Bone marrow (tissue), 2 donors: Measurements from ENCODE around the gene SLC9A4.

Experiments used
- DNase-seq, 2 donors: peaks; one replicate each; lab custom pipeline; 2025; lab: John Stamatoyannopoulos, UW

Gene SLC9A4, protein sequence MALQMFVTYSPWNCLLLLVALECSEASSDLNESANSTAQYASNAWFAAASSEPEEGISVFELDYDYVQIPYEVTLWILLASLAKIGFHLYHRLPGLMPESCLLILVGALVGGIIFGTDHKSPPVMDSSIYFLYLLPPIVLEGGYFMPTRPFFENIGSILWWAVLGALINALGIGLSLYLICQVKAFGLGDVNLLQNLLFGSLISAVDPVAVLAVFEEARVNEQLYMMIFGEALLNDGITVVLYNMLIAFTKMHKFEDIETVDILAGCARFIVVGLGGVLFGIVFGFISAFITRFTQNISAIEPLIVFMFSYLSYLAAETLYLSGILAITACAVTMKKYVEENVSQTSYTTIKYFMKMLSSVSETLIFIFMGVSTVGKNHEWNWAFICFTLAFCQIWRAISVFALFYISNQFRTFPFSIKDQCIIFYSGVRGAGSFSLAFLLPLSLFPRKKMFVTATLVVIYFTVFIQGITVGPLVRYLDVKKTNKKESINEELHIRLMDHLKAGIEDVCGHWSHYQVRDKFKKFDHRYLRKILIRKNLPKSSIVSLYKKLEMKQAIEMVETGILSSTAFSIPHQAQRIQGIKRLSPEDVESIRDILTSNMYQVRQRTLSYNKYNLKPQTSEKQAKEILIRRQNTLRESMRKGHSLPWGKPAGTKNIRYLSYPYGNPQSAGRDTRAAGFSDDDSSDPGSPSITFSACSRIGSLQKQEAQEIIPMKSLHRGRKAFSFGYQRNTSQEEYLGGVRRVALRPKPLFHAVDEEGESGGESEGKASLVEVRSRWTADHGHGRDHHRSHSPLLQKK

DNA sequence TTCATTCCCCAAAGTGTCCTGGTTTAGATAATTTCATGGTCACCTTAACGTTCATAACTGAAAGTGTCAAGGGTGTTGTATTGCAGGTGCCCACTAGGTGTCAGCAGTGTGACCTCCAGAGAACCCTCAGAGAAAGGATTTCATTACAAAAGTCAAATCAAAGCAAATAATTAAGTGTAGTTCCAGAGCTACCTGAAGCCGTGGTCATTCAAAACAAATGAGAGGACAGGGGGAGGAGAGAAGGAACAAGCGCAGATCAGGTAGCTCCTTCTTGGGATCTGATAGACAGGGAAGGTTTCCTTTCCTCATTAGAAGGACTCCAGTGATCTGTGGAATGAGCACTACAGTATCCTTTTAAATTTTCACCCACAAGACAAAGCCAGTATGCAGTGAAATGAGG, at the start of gene SLC9A4:
SLC9A4 (plus strand) TSS at position 207 of the 400 bp plus-strand sequence. CDS start 534 bp downstream, outside the sequence.
- no peak for DNase-seq

- DNase-seq: no peak
These were observed 49.7 kb upstream of the SLC9A4 start for GRCh38 chr2:102423368-102423767.

GRCh38 chr2:102424754-102425153, 48.3 kb upstream of the SLC9A4 start:
- DNase-seq: no peak

GRCh38 chr2:102425441-102426132, 47.4 kb upstream of the SLC9A4 start:
- no peak for DNase-seq

DNA sequence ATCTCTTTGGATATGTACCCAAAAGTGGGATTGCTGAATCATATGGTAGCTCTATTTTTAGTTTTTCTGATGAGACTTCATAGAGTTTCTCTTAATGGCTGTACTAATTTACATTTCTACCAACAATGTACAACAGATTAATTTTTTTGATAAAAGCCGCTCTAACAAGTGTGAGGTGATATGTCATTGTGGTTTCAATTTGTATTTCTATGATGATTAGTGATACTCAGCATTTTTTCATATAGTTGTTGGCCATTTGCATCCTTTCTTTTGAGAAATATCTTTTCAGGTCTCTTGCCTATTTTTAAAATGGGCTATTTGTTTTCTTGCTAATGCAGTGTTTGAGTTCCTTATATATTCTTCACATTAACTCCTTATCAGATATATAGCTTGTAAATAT, 45.8 kb upstream of the SLC9A4 start:
- DNase-seq: no peak

GRCh38 chr2:102428573-102428972, 44.5 kb upstream of the SLC9A4 start:
- DNase-seq: no peak

DNA sequence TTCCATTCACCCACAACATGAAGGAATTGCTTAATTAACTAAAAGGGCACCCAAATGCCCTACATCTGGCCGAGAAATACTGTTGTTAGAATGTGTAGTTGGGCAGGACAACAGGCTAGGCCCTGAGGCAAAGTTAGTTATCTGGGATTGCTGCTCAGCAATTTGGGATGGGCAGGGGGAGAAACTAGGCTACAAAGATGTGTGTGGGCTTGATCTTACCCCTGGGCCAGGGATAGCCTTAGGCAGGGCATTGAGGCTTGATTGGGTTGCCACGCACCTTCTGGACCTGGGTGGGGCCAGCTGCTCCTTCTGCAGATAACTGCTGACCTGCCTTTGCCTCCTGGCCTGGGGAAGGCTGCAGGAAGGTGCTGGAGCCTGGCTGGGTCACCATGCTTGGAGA, 40.6 kb upstream of the SLC9A4 start:
- DNase-seq: no peak

GRCh38 chr2:102433973-102434654, 38.9 kb upstream of the SLC9A4 start:
- DNase-seq: no peak

- DNase-seq: no peak
These were observed 38.2 kb upstream of the SLC9A4 start for GRCh38 chr2:102434655-102435381.

DNA sequence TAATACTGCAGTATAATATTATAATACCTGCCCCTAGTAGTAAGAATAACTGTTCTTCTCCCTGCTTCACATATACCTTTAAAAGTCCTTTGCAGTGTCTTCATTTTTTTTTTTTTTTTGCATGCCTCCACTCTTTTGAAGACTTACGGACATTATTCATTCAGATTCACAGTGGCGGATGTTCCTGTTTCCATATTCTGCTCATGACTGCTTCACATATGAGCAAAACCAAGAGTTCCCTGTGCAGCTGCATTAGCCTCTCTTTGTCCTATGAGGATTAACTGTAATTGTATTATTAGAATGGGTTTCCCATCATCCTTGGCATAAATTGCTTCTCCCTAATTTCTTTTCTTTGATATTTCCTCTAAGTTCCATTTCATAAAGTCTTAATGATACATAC, 37.3 kb upstream of the SLC9A4 start:
- DNase-seq: no peak

DNA sequence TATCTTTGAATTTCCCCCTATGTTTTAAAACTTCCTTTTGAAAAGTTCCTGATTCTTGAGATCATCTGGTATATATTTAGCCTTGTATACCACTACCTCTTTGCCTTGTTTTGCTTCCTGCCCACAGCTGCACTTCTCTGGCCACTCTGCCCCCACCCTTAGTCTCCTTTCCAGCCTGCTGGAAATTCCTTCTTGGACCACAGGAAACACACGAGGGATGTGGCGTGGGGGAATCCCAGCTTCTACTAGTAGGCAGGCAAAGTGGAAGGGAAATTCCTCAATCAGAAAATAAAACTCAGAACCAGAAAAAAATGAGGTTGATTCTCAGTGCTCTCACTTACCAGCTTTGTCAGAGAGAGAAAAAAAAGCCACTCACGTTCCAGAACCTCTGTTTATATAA, 36.7 kb upstream of the SLC9A4 start:
- no peak for DNase-seq

DNA sequence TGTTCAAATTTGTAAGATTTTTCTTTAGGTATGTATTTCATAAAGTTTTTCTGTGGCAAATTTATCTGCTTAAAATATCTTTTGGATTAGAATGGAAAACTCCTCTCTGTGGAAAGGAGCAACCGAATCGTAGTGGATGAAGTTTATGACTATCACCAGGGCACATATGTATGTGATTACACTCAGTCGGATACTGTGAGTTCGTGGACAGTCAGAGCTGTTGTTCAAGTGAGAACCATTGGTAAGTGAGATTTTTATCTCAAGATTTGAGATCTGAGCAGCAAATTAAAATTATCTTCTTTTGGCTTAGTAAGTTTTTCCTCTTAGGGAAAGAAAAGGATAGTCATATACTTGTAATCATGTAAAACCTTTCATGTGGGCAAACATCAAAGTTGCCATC, 35.9 kb upstream of the SLC9A4 start:
- no peak for DNase-seq

DNA sequence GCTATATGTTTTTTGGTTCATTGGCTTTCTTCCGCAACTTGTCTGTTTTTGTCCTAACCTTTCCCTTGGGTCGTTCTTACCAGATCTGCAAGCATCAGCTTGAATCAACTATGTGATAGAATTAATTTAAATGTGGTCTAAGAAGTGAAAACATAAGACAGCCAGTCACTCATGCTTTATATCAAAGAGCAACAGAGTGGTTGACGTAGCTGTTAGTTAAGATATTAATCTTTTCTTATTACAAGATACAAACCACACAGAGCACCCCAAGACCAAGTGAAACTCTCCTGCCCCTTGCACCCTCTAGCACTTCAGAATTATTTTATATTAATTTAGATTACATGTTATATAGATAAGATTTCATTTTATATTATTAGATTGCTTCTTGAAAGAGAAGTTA, 34.9 kb upstream of the SLC9A4 start:
- no peak for DNase-seq

- DNase-seq: no peak
These were observed 34.4 kb upstream of the SLC9A4 start for GRCh38 chr2:102438578-102438977.

DNA sequence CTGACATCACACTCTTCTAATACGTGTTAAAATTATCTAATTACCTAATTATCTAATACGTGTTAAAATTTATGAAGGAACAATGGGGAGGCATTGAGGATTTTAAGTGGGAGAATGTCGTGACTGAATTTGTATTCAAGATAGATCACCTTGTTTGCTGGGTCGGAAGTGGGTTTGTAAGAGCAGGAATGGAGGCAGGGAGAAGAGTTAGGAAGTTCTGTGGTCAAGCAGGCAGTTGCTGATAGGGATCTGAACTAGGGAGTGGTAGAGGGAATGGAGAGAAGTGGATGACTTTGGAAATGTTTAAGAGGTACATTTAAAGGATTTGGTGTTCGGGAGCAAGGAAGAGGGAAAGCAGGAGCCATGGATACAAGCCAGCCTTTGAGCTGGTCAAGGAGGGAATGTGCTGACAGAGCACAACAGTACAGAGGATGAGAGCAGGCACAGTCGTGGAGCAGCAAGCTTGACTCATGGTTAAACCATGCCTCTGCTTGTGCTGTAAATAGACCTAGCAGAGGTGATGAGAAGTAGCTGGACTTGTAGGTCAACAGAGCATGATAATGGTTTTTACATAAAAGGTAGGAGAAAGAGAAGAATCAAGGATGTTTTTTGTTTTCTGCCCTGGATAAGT, 33.8 kb upstream of the SLC9A4 start:
- no peak for DNase-seq

DNA sequence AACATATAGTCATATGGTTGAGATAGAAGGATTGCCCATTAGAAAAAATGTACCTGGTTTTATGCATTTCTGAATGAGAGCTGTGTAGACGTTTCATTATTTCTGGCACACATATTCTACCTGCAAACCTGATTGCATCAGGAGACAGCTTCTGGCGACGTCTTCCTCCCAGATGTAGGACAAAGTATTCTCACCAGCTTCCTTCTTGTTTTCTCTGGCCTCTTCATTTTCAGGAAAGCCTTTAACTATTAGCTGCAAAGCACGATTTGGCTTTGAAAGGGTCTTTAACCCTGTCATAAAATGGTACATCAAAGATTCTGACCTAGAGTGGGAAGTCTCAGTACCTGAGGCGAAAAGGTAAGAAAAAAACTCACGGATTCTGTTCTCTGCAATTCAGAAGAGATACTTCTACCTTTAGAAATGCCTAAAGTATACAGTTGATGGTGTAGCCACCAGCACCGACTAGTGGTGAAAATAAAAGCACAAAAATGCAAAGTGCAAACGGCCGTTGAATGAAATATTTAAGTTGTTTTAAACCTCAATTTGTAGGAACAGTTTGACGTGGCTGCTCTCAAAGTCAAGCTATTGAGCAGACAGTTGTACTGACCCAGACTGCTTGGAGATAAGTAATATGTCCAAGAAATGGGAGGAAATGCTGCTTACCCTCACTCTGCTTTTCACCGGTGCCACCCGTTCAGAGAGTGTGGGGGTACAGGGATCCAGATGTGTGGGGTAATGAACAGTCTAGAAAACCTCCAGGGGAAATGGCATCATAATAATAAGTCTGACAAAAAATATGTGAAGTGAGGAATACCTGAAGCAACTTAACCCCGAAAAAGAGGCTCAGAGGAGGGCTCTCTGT, 29.8 kb upstream of the SLC9A4 start:
- peak in 1 of 2 donors; percentile 40 for DNase-seq

GRCh38 chr2:102444233-102444632, 28.8 kb upstream of the SLC9A4 start:
- no peak for DNase-seq

DNA sequence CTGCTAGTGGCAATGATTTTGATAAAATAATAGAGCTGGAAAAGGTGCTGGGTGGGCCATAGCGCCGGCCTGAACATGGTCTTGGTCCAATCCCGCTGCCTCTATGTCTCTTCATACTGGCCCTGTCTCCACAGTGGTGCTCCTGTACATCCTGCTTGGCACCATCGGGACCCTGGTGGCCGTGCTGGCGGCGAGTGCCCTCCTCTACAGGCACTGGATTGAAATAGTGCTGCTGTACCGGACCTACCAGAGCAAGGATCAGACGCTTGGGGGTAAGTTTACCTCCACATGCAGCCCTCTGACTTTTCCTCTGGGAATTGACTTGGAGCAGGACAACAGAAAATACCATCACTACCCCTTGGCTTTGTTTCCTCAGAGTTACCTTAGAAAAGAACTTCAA, 26.1 kb upstream of the SLC9A4 start:
- DNase-seq: no peak

GRCh38 chr2:102449370-102449974, 23.6 kb upstream of the SLC9A4 start:
- DNase-seq: peak in 1 of 2 donors; percentile 42
